Endothelial cell of umbilical vein (primary cell): Measurements from ENCODE around the gene OR9Q1. TPM values are rescaled to one million over a fixed set of nuclear protein-coding genes. Genes with fewer than 3 reads are reported as not detected.

ENCODE experiments used
- BruUV-seq: library from RNA; stranded (reverse); fragments of 400-500 nt; replicated peaks from 2 replicates; lab custom pipeline; 2021; lab: Mats Ljungman, UMichigan
- CTCF ChIA-PET: fragments of 300-600, 350-600 bp; sonication (Branson Sonifier 250); formaldehyde crosslinking; loops from one replicate; lab custom pipeline; 2021; ENCODE audit warnings: antibody characterized with exemption, inconsistent platforms; lab: Charles Lee
- POLR2A ChIA-PET: fragments of 300-600, 350-600 bp; sonication (Branson Sonifier 250); formaldehyde crosslinking; loops from one replicate; lab custom pipeline; 2021; ENCODE audit warnings: antibody characterized with exemption, inconsistent platforms; lab: Charles Lee
- DNase-seq: peaks from one replicate; pipeline ENCODE4 v3.0.0-alpha.2; 2011; ENCODE audit warnings: low read depth, low spot score
- FAIRE-seq: peaks from 2 replicates; lab custom pipeline; 2011; peaks lifted over from hg19 to GRCh38; lab: Jason Lieb, UNC
- H2AFZ ChIP-seq: 2 replicates; pipeline ENCODE4 v1.6.0; 2012; ENCODE audit warnings: low read depth, low read length, control low read depth, inconsistent platforms
- H3K27ac ChIP-seq: 2 replicates; pipeline ENCODE4 v1.5.1; 2011; ENCODE audit warnings: low read depth, mild to moderate bottlenecking, control low read depth, low read length, moderate library complexity; ENCODE audit not compliant: insufficient read depth
- H3K27me3 ChIP-seq, 2 experiments: 2 replicates each; pipeline versions ENCODE4 v1.6.0 to v1.6.1; 2011; ENCODE audit warnings: low read length in 2 of 2, mixed read lengths in 1 of 2; ENCODE audit not compliant: control insufficient read depth in 2 of 2, insufficient read depth in 2 of 2
- H3K36me3 ChIP-seq, 2 experiments: 2 replicates in 1 of 2; 3 replicates in 1 of 2; pipeline ENCODE4 v1.5.1; 2011; ENCODE audit warnings: low read length in 2 of 2, mild to moderate bottlenecking in 1 of 2, moderate library complexity in 1 of 2; ENCODE audit not compliant: control insufficient read depth in 2 of 2, insufficient read depth in 2 of 2; ENCODE audit errors: extremely low read depth in 1 of 2
- H3K4me1 ChIP-seq: 3 replicates; pipeline ENCODE4 v1.5.1; 2011; ENCODE audit warnings: mild to moderate bottlenecking, low read length; ENCODE audit not compliant: control insufficient read depth, insufficient read depth; ENCODE audit errors: extremely low read depth
- H3K4me2 ChIP-seq: 2 replicates; pipeline ENCODE4 v1.6.1; 2011; ENCODE audit warnings: low read length, control low read depth, mixed read lengths; ENCODE audit not compliant: insufficient read depth
- H3K4me3 ChIP-seq, 3 experiments: fragments of 200-600 bp in 1 of 3; sonication (generic), shearing (Covaris generic) in 1 of 3; replicated peaks in 1 of 3; 2 replicates each; pipeline ENCODE4 v1.5.1; 2011 to 2016; ENCODE audit warnings: control low read depth in 3 of 3, low read length in 3 of 3, mild to moderate bottlenecking in 2 of 3, inconsistent platforms in 1 of 3, low read depth in 1 of 3, moderate library complexity in 1 of 3; ENCODE audit not compliant: insufficient read depth in 1 of 3
- H3K79me2 ChIP-seq: 2 replicates; pipeline ENCODE4 v1.6.0; 2012; ENCODE audit warnings: low read length, inconsistent platforms; ENCODE audit not compliant: control insufficient read depth, insufficient read depth
- H3K9ac ChIP-seq: replicated peaks from 2 replicates; pipeline ENCODE3; 2011; ENCODE audit warnings: low read length, control low read depth; ENCODE audit not compliant: insufficient read depth; ENCODE audit errors: extremely low read depth
- H3K9me1 ChIP-seq: replicated peaks from 3 replicates; pipeline ENCODE4 v1.6.0; 2011; ENCODE audit warnings: mild to moderate bottlenecking, low read length; ENCODE audit not compliant: control insufficient read depth, insufficient read depth; ENCODE audit errors: extremely low read depth
- H3K9me3 ChIP-seq: replicated peaks from 2 replicates; pipeline ENCODE4 v1.5.1; 2012; ENCODE audit warnings: low read length, inconsistent platforms; ENCODE audit not compliant: control insufficient read depth, insufficient read depth
- H4K20me1 ChIP-seq: replicated peaks from 2 replicates; pipeline ENCODE3; 2011; ENCODE audit warnings: mild to moderate bottlenecking, low read length; ENCODE audit not compliant: control insufficient read depth, insufficient read depth; ENCODE audit errors: extremely low read depth
- CTCF ChIP-seq, 2 donors: IDR thresholded peaks; 1 replicate in 1 of 2; 2 replicates in 1 of 2; pipeline ENCODE4 v1.5.1; 2011; ENCODE audit warnings: low read length in 2 of 2, mild to moderate bottlenecking in 2 of 2, moderate library complexity in 2 of 2, control low read depth in 1 of 2, inconsistent platforms in 1 of 2, low read depth in 1 of 2; ENCODE audit not compliant: insufficient read depth in 1 of 2; ENCODE audit errors: extremely low read depth in 1 of 2
- GATA2 ChIP-seq: IDR thresholded peaks from 2 replicates; pipeline ENCODE4 v1.7.0; 2011; ENCODE audit warnings: low read depth, mild to moderate bottlenecking, moderate library complexity, mixed read lengths, low read length; ENCODE audit not compliant: insufficient read length, insufficient read depth
- JUN ChIP-seq: IDR thresholded peaks from 2 replicates; pipeline ENCODE4 v1.6.1; 2011; ENCODE audit warnings: borderline replicate concordance, low read depth; ENCODE audit not compliant: insufficient read length, insufficient read depth
- MAX ChIP-seq: IDR thresholded peaks from 2 replicates; pipeline ENCODE4 v1.6.1; 2011; ENCODE audit not compliant: insufficient read depth, insufficient read length
- dilution Hi-C: fragments of 300-500 bp; cut with MboI; formaldehyde crosslinking; loops from one replicate; pipeline ENCODE4 v1.15.0; 2019; ENCODE audit warnings: low sequenced_read_pairs; ENCODE audit not compliant: extremely low pct_ligation_motif_present
- intact Hi-C: fragments of 100-400 bp; cut with micrococcal nuclease; formaldehyde crosslinking; loops from one replicate; pipeline ENCODE4 v1.10.0; 2022
- polyA plus RNA-seq, 4 experiments: library from polyadenylated mRNA; depleted of rRNA in 3 of 4; stranded (reverse) in 3 of 4; unstranded in 1 of 4; fragments of >200 nt; gene quantifications; 2 replicates each; pipeline versions ENCODE4 v1.2.1 to v1.2.3, GENCODE V29; 2011 to 2012; ENCODE audit warnings: missing spikeins in 1 of 4
- total RNA-seq: library from RNA; stranded (reverse); gene quantifications from 2 replicates; pipeline ENCODE4 v1.2.3, GENCODE V29; 2021

The OR9Q1 gene
- total and polyA plus RNA-seq, 2 donors (not counting 3 experiments of a cell fraction or from before 2014, with no cell fraction given): not detected

- BruUV-seq: no TSS peak
- Histone ChIP-seq H3K4me2 (no peak overlapping the region), H3K27ac (no peak overlapping the region), H2AFZ (no peak overlapping the region), H3K9me1 (no peaks in the 10 kb centered on the region), H4K20me1 (no peaks in the 10 kb centered on the region), H3K9ac (no peak overlapping the region), H3K4me1 (no peaks in the 10 kb centered on the region), H3K36me3 (no peaks in the 10 kb centered on the region), H3K79me2 (no peaks in the 10 kb centered on the region), H3K4me3 (no peak overlapping the region), H3K27me3 (peaks cover 0 to 2% of the 10 kb centered on the region in 2 experiments), H3K9me3 (no peaks in the 10 kb centered on the region)
- ChIA-PET CTCF (no interaction called here), POLR2A (no interaction called here)
- intact Hi-C loops: loop anchor here (10.0 kb wide), 2 partner anchors 234 to 446 kb away; no protein-coding TSS in a partner anchor
- DNase-seq (no peak), FAIRE-seq (no peak)
- dilution Hi-C loops: no loop called here
- TF ChIP-seq GATA2 (no peak), CTCF (IDR thresholded peaks at IDR 0.05; ENCODE audit: extremely low read depth in 1 of 2, insufficient read depth in 1 of 2, low read depth in 1 of 2, low read length in 2 of 2) (peak in 1 of 2 donors; percentile 20), MAX (no peak)
Observed at GRCh38 chr11:58068655-58069054, 45.0 kb downstream of the OR9Q1 start.

- H3K27me3 ChIP-seq: no peaks in the 10 kb centered on the region
- H4K20me1 ChIP-seq: no peaks in the 10 kb centered on the region
- POLR2A ChIA-PET: no interaction called here
Observed at GRCh38 chr11:58070585-58070984, 46.9 kb downstream of the OR9Q1 start.

More at GRCh38 chr11:58070585-58070984, 46.9 kb downstream of the OR9Q1 start:
- DNase-seq: no peak
- Histone ChIP-seq H3K9ac (no peak overlapping the region), H3K79me2 (no peaks in the 10 kb centered on the region), H3K4me1 (no peaks in the 10 kb centered on the region), H3K36me3 (no peaks in the 10 kb centered on the region), H2AFZ (no peak overlapping the region), H3K9me1 (no peaks in the 10 kb centered on the region), H3K4me2 (no peak overlapping the region), H3K27ac (no peak overlapping the region), H3K9me3 (no peaks in the 10 kb centered on the region), H3K4me3 (no peak overlapping the region)
- no TSS peak for BruUV-seq
- no peak for FAIRE-seq
- intact Hi-C loops: no loop called here
- dilution Hi-C loops: no loop called here
- TF ChIP-seq MAX (no peak), JUN (no peak)
- CTCF ChIA-PET: no interaction called here
